ENCODE measurements around the gene CENPV.

Gene CENPV

GRCh38 chr17:16383772-16384287 is 30.6 kb upstream of the CENPV start:
- in situ Hi-C loops (cut with HindIII; ENCODE audit: low sequenced_read_pairs), result no loop called here
- no peak for DNase-seq (ENCODE audit: low read depth, low spot score)
- TF ChIP-seq CTCF (IDR thresholded peaks at IDR 0.05; ENCODE audit: low read depth, low read length), result no peak
- no peak overlapping the region for H3K4me3 ChIP-seq (ENCODE audit: low read depth, low read length)

- TF ChIP-seq CTCF (IDR thresholded peaks at IDR 0.05; ENCODE audit: low read depth, low read length), result no peak
- DNase-seq (ENCODE audit: low read depth, low spot score), result no peak
- in situ Hi-C loops (cut with HindIII; ENCODE audit: low sequenced_read_pairs), result no loop called here
- no peak overlapping the region for H3K4me3 ChIP-seq (ENCODE audit: low read depth, low read length)
Measured at GRCh38 chr17:16383216-16383615, 29.9 kb upstream of the CENPV start.

- H3K4me3 ChIP-seq (ENCODE audit: low read depth, low read length), result peak overlapping the region; percentile 83
- DNase-seq (ENCODE audit: low read depth, low spot score), result peak; percentile 42
- no peak for TF ChIP-seq CTCF (IDR thresholded peaks at IDR 0.05; ENCODE audit: low read depth, low read length)
- in situ Hi-C loops (cut with HindIII; ENCODE audit: low sequenced_read_pairs), result no loop called here
Measured at GRCh38 chr17:16381496-16381820, 28.2 kb upstream of the CENPV start.

GRCh38 chr17:16380640-16381495 is 27.6 kb upstream of the CENPV start, which contains the start of gene UBB:
Gene UBB (plus strand): TSS chr17:16381091. CDS start chr17:16381908, 817 bp downstream.
- peak within 1 kb of the TSS; percentile 83 for H3K4me3 ChIP-seq (ENCODE audit: low read depth, low read length)
- in situ Hi-C loops (cut with HindIII; ENCODE audit: low sequenced_read_pairs), result no loop called here
- TF ChIP-seq CTCF (IDR thresholded peaks at IDR 0.05; ENCODE audit: low read depth, low read length), result peak; percentile 16
- peak; percentile 99 for DNase-seq (ENCODE audit: low read depth, low spot score)

GRCh38 chr17:16379654-16380053 is 26.4 kb upstream of the CENPV start:
- in situ Hi-C loops (cut with HindIII; ENCODE audit: low sequenced_read_pairs), result no loop called here
- no peak for TF ChIP-seq CTCF (IDR thresholded peaks at IDR 0.05; ENCODE audit: low read depth, low read length)
- DNase-seq (ENCODE audit: low read depth, low spot score), result no peak
- H3K4me3 ChIP-seq (ENCODE audit: low read depth, low read length), result no peak overlapping the region

- no peak for DNase-seq (ENCODE audit: low read depth, low spot score)
- in situ Hi-C loops (cut with HindIII; ENCODE audit: low sequenced_read_pairs), result no loop called here
- no peak overlapping the region for H3K4me3 ChIP-seq (ENCODE audit: low read depth, low read length)
- TF ChIP-seq CTCF (IDR thresholded peaks at IDR 0.05; ENCODE audit: low read depth, low read length), result no peak
Measured at GRCh38 chr17:16378636-16379282, 25.5 kb upstream of the CENPV start.
